IMR-90 (cell line): Measurements from ENCODE around the gene ZNF644. TPM values are rescaled to one million over a fixed set of nuclear protein-coding genes. Genes with fewer than 3 reads are reported as not detected.

ENCODE experiments used
- ATAC-seq: fragments of 200-7000 bp; cut with Tn5 transposase; 2 replicates; pipeline ENCODE4 v1.9.1; 2020; ENCODE audit warnings: low read depth, mild to moderate bottlenecking, moderate library complexity
- BruUV-seq: library from RNA; stranded (reverse); fragments of 400-500 nt; replicated peaks from 2 replicates; lab custom pipeline; 2021; lab: Mats Ljungman, UMichigan
- CTCF ChIA-PET: fragments of 300-600 bp; formaldehyde crosslinking; extraction: SDS; loops from one replicate; lab custom pipeline; 2021; ENCODE audit warnings: antibody characterized with exemption; lab: Yijun Ruan, JAX
- POLR2A ChIA-PET: fragments of 300-600 bp; sonication (Branson Sonifier 250); formaldehyde crosslinking; loops from one replicate; lab custom pipeline; 2022; ENCODE audit warnings: antibody characterized with exemption; ENCODE audit not compliant: unreplicated experiment; lab: Charles Lee
- DNase-seq: peaks from one replicate; pipeline ENCODE4 v3.0.0; 2013
- H2AFZ ChIP-seq: replicated peaks from 2 replicates; pipeline ENCODE3; 2013; ENCODE audit warnings: low read length, mild to moderate bottlenecking; ENCODE audit not compliant: poor library complexity
- H2AK5ac ChIP-seq: 2 replicates; pipeline ENCODE4 v1.6.1; 2013; ENCODE audit warnings: low read depth, low read length, inconsistent platforms
- H2AK9ac ChIP-seq: replicated peaks from 2 replicates; pipeline ENCODE3; 2013; ENCODE audit warnings: mild to moderate bottlenecking, low read depth, low read length, moderate library complexity; ENCODE audit not compliant: poor library complexity
- H2BK120ac ChIP-seq: 2 replicates; pipeline ENCODE4 v1.6.1; 2013; ENCODE audit warnings: low read depth, low read length, inconsistent platforms
- H2BK15ac ChIP-seq: 3 replicates; pipeline ENCODE4 v1.6.1; 2013; ENCODE audit warnings: low read depth, low read length, inconsistent platforms
- H2BK20ac ChIP-seq: 2 replicates; pipeline ENCODE4 v1.6.1; 2013; ENCODE audit warnings: low read depth, mild to moderate bottlenecking, inconsistent platforms, low read length, moderate library complexity
- H2BK5ac ChIP-seq: 2 replicates; pipeline ENCODE4 v1.6.1; 2013; ENCODE audit warnings: mild to moderate bottlenecking, low read depth, low read length, inconsistent platforms; ENCODE audit not compliant: poor library complexity, severe bottlenecking
- H3K14ac ChIP-seq: replicated peaks from 2 replicates; pipeline ENCODE4 v1.6.1; 2013; ENCODE audit warnings: low read depth, low read length, inconsistent platforms
- H3K18ac ChIP-seq: 2 replicates; pipeline ENCODE4 v1.6.1; 2013; ENCODE audit warnings: low read depth, low read length, control low read depth
- H3K23ac ChIP-seq: 2 replicates; pipeline ENCODE4 v1.6.1; 2013; ENCODE audit warnings: low read depth, low read length, inconsistent platforms
- H3K27ac ChIP-seq: 2 replicates; pipeline ENCODE4 v1.5.1; 2013; ENCODE audit warnings: mild to moderate bottlenecking, control low read depth, low read length; ENCODE audit not compliant: insufficient read depth
- H3K27me3 ChIP-seq: 2 replicates; pipeline ENCODE4 v1.6.1; 2013; ENCODE audit warnings: low read length; ENCODE audit not compliant: control insufficient read depth, insufficient read depth
- H3K36me3 ChIP-seq: 2 replicates; pipeline ENCODE4 v1.6.1; 2013; ENCODE audit warnings: low read length, mixed read lengths; ENCODE audit not compliant: control insufficient read depth, insufficient read depth
- H3K4ac ChIP-seq: 2 replicates; pipeline ENCODE4 v1.6.1; 2013; ENCODE audit warnings: low read depth, low read length, inconsistent platforms
- H3K4me1 ChIP-seq: 2 replicates; pipeline ENCODE4 v1.6.1; 2013; ENCODE audit warnings: low read length, mixed read lengths; ENCODE audit not compliant: control insufficient read depth, insufficient read depth
- H3K4me2 ChIP-seq: 2 replicates; pipeline ENCODE4 v1.6.1; 2013; ENCODE audit warnings: low read depth, mild to moderate bottlenecking, control low read depth, low read length, moderate library complexity
- H3K4me3 ChIP-seq: 2 replicates; pipeline ENCODE4 v1.5.1; 2013; ENCODE audit warnings: low read depth, mild to moderate bottlenecking, control low read depth, low read length, moderate library complexity; ENCODE audit not compliant: insufficient read depth
- H3K56ac ChIP-seq: 2 replicates; pipeline ENCODE4 v1.6.1; 2013; ENCODE audit warnings: low read length, inconsistent platforms; ENCODE audit not compliant: insufficient read depth; ENCODE audit errors: extremely low read depth
- H3K79me1 ChIP-seq, 2 experiments: 2 replicates each; pipeline ENCODE4 v1.6.1; 2013; ENCODE audit warnings: low read length in 2 of 2, inconsistent platforms in 1 of 2, low read depth in 1 of 2
- H3K9ac ChIP-seq: 2 replicates; pipeline ENCODE4 v1.6.1; 2013; ENCODE audit warnings: low read depth, low read length, control low read depth
- H3K9me1 ChIP-seq: 2 replicates; pipeline ENCODE4 v1.6.1; 2013; ENCODE audit warnings: low read length, inconsistent platforms; ENCODE audit not compliant: insufficient read depth
- H3K9me3 ChIP-seq: 2 replicates; pipeline ENCODE4 v1.6.1; 2013; ENCODE audit warnings: low read length; ENCODE audit not compliant: control insufficient read depth, insufficient read depth
- H4K20me1 ChIP-seq: 2 replicates; pipeline ENCODE4 v1.6.1; 2013; ENCODE audit warnings: low read length, inconsistent platforms; ENCODE audit not compliant: insufficient read depth
- H4K5ac ChIP-seq: 2 replicates; pipeline ENCODE4 v1.6.1; 2013; ENCODE audit warnings: mild to moderate bottlenecking, low read depth, low read length, control low read depth
- H4K8ac ChIP-seq, 2 experiments: 2 replicates each; pipeline ENCODE4 v1.6.1; 2013; ENCODE audit warnings: low read depth in 2 of 2, low read length in 2 of 2, control low read depth in 1 of 2, inconsistent platforms in 1 of 2
- H4K91ac ChIP-seq: 2 replicates; pipeline ENCODE4 v1.6.1; 2013; ENCODE audit warnings: low read depth, low read length, inconsistent platforms; ENCODE audit not compliant: insufficient read depth
- CEBPB ChIP-seq: IDR thresholded peaks from 2 replicates; pipeline ENCODE4 v1.6.1; 2012; ENCODE audit warnings: low read depth, low read length, improper control_type of control experiment
- CHD1 ChIP-seq: IDR thresholded peaks from 2 replicates; pipeline ENCODE4 v1.6.1; 2012; ENCODE audit warnings: low read depth, low read length, improper control_type of control experiment
- FOS ChIP-seq: fragments of 150-350 bp; IDR thresholded peaks from 2 replicates; pipeline ENCODE4 v1.6.1; 2016; ENCODE audit warnings: low read depth, low read length
- MAFK ChIP-seq: IDR thresholded peaks from 2 replicates; pipeline ENCODE4 v1.6.1; 2012; ENCODE audit warnings: low read depth, low read length, improper control_type of control experiment
- MXI1 ChIP-seq: IDR thresholded peaks from 2 replicates; pipeline ENCODE4 v1.6.1; 2012; ENCODE audit warnings: low read depth, mild to moderate bottlenecking, low read length, moderate library complexity, borderline replicate concordance
- POLR2A ChIP-seq: IDR thresholded peaks from 2 replicates; pipeline ENCODE4 v1.6.1; 2012; ENCODE audit warnings: mild to moderate bottlenecking, low read depth, low read length
- RAD21 ChIP-seq: IDR thresholded peaks from 2 replicates; pipeline ENCODE4 v1.6.1; 2012; ENCODE audit warnings: low read length, improper control_type of control experiment
- RCOR1 ChIP-seq: IDR thresholded peaks from 2 replicates; pipeline ENCODE4 v1.6.1; 2012; ENCODE audit warnings: mild to moderate bottlenecking, low read length, improper control_type of control experiment; ENCODE audit not compliant: insufficient replicate concordance
- RFX5 ChIP-seq: IDR thresholded peaks from 2 replicates; pipeline ENCODE4 v1.8.0; 2012; ENCODE audit warnings: low read depth, mild to moderate bottlenecking, low read length, moderate library complexity
- SMC3 ChIP-seq: fragments of 150-350 bp; IDR thresholded peaks from 2 replicates; pipeline ENCODE4 v1.6.1; 2016; ENCODE audit warnings: low read depth, mild to moderate bottlenecking, antibody characterized with exemption, low read length, moderate library complexity
- dilution Hi-C: fragments of 300-500 bp; cut with HindIII; formaldehyde crosslinking; loops from one replicate; pipeline ENCODE4 v1.14.3; 2018; ENCODE audit warnings: low sequenced_read_pairs; ENCODE audit not compliant: unreplicated experiment
- in situ Hi-C: fragments of 300-500 bp; cut with MboI; formaldehyde crosslinking; loops from 3 replicates; pipeline ENCODE4 v1.14.3; 2019; ENCODE audit warnings: low sequenced_read_pairs, inconsistent platforms, mixed read lengths
- intact Hi-C: fragments of 100-400 bp; cut with micrococcal nuclease; formaldehyde crosslinking; loops from 2 replicates; pipeline ENCODE4 v1.10.0; 2022
- polyA plus RNA-seq, 3 experiments: library from polyadenylated mRNA; depleted of rRNA; stranded (reverse); fragments of >200 nt; gene quantifications; 2 replicates each; pipeline ENCODE4 v1.2.3, GENCODE V29; 2012; ENCODE audit warnings: low replicate concordance in 1 of 3
- total RNA-seq: library from RNA; depleted of rRNA; stranded (reverse); fragments of >200 nt; gene quantifications from 2 replicates; pipeline ENCODE4 v1.2.3, GENCODE V29; 2012
- TF ChIP-seq, protein P1 (sequence below): fragments of 150-350 bp; IDR thresholded peaks from 2 replicates; pipeline ENCODE4 v1.6.1; 2016; ENCODE audit warnings: low read depth, mild to moderate bottlenecking, low read length, moderate library complexity, borderline replicate concordance
- TF ChIP-seq, protein P2 (sequence below): fragments of 150-350 bp; IDR thresholded peaks from 2 replicates; pipeline ENCODE4 v1.6.1; 2017; ENCODE audit warnings: mild to moderate bottlenecking, antibody characterized with exemption, low read length, low read depth

The ZNF644 gene
- total and polyA plus RNA-seq, 2 of the 4 experiments (the other 2 are of a cell fraction), result 9.0 to 45.3 TPM

DNA sequence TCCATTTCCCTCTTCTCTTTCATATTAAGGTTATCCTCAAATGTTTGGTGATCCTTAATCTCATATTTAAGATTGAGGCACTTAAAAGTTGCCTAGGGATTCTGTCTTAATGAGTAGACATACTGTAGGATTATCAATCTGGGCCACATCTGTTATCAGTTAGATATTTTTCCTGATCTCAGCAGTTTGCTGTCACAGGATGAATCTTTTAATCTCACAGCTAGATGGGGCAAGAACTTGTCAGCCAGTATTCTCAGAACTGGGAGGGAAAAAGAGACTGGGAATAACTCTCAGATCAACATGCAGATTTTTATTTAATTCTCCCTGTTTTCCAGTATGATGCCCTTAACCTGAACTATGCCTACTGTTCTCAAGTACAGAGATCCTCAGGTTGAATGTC lies 14.0 kb downstream of the ZNF644 start:
- dilution Hi-C loops, result no loop called here
- Histone ChIP-seq H2BK120ac (no peak overlapping the region), H3K9me3 (no peaks in the 10 kb centered on the region), H3K56ac (no peak overlapping the region), H2AK9ac (no peak overlapping the region), H4K8ac (no peak overlapping the region), H3K4me3 (no peak overlapping the region), H3K14ac (no peak overlapping the region), H2BK15ac (no peak overlapping the region), H3K27ac (no peak overlapping the region), H3K4me2 (no peak overlapping the region), H2BK20ac (no peak overlapping the region), H3K18ac (no peak overlapping the region), H3K4ac (no peak overlapping the region), H3K9me1 (0 out of 2 replicates have a peak, but pooled peaks cover 2% of the 10 kb centered on the region), H3K23ac (no peak overlapping the region), H3K36me3 (peaks cover 1% of the 10 kb centered on the region), H3K9ac (no peak overlapping the region), H3K27me3 (no peaks in the 10 kb centered on the region), H4K20me1 (peaks cover 57% of the 10 kb centered on the region), H3K4me1 (no peaks in the 10 kb centered on the region), H2AFZ (no peak overlapping the region), H4K5ac (no peak overlapping the region), H4K91ac (no peak overlapping the region), H2AK5ac (no peak overlapping the region), H2BK5ac (no peak overlapping the region), H3K79me1 (peaks cover 10 to 47% of the 10 kb centered on the region in 2 experiments)
- DNase-seq (no peak), ATAC-seq (no peak)
- BruUV-seq, result no TSS peak
- TF ChIP-seq MAFK, result no peak
- TF ChIP-seq RFX5, result no peak
- no peak for TF ChIP-seq RCOR1
- TF ChIP-seq CEBPB, result no peak
- no peak for TF ChIP-seq CHD1
- TF ChIP-seq POLR2A, result no peak
- no peak for TF ChIP-seq FOS
- no peak for TF ChIP-seq SMC3
- TF ChIP-seq, protein P1, sequence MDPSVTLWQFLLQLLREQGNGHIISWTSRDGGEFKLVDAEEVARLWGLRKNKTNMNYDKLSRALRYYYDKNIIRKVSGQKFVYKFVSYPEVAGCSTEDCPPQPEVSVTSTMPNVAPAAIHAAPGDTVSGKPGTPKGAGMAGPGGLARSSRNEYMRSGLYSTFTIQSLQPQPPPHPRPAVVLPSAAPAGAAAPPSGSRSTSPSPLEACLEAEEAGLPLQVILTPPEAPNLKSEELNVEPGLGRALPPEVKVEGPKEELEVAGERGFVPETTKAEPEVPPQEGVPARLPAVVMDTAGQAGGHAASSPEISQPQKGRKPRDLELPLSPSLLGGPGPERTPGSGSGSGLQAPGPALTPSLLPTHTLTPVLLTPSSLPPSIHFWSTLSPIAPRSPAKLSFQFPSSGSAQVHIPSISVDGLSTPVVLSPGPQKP, result no peak
- TF ChIP-seq MXI1, result no peak
- no peak for TF ChIP-seq RAD21
- TF ChIP-seq, protein P2, sequence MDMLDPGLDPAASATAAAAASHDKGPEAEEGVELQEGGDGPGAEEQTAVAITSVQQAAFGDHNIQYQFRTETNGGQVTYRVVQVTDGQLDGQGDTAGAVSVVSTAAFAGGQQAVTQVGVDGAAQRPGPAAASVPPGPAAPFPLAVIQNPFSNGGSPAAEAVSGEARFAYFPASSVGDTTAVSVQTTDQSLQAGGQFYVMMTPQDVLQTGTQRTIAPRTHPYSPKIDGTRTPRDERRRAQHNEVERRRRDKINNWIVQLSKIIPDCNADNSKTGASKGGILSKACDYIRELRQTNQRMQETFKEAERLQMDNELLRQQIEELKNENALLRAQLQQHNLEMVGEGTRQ, result no peak
- CTCF ChIA-PET, result no interaction called here
- intact Hi-C loops, result no loop called here
- in situ Hi-C loops, result no loop called here
- POLR2A ChIA-PET, result interaction anchor here (0.6 kb wide), 1 partner anchor 13 kb away, joined by 4 read pairs; no protein-coding TSS in a partner anchor
